ENCODE measurements around the gene BORCS6. TPM values are rescaled to one million over a fixed set of nuclear protein-coding genes. Genes with fewer than 3 reads are reported as not detected.
A peak's percentile ranks its signal among the peaks of the same experiment; 100 is the strongest.

The BORCS6 gene
- total and polyA plus RNA-seq, 2 of the 13 experiments (the other 11 are each of a cell fraction or from before 2014, with no cell fraction given): 2.0 to 5.1 TPM

GRCh38 chr17:8222630-8223355 is 32.8 kb upstream of the BORCS6 start (continued):
- TF ChIP-seq GPBP1L1 (CRISPR knock-in tag; IDR thresholded peaks at IDR 0.05): no peak
- peak; percentile 80 for TF ChIP-seq ZBED4 (CRISPR knock-in tag; IDR thresholded peaks at IDR 0.05; ENCODE audit: borderline replicate concordance)
- no peak for TF ChIP-seq ZNF326 (CRISPR knock-in tag; IDR thresholded peaks at IDR 0.05; ENCODE audit: borderline replicate concordance)
- no peak for TF ChIP-seq FOSL1 (CRISPR knock-in tag; IDR thresholded peaks at IDR 0.05; ENCODE audit: borderline replicate concordance)
- TF ChIP-seq ZNF251 (CRISPR knock-in tag; IDR thresholded peaks at IDR 0.05): 0 out of 2 replicates have a peak, but pooled peaks have one; percentile 62
- no peak for TF ChIP-seq TRIM22 (IDR thresholded peaks at IDR 0.05)
- 0 out of 2 replicates have a peak, but pooled peaks have one; percentile 24 for TF ChIP-seq SKIL (CRISPR knock-in tag; IDR thresholded peaks at IDR 0.05; ENCODE audit: borderline replicate concordance)
- no peak for TF ChIP-seq ZNF503 (CRISPR knock-in tag; IDR thresholded peaks at IDR 0.05)
- no peak for TF ChIP-seq NONO (IDR thresholded peaks at IDR 0.05)
- TF ChIP-seq NONO (CRISPR knock-in tag; conservative IDR thresholded peaks at IDR 0.05): 0 out of 2 replicates have a peak, but pooled peaks have one; percentile 46
- no peak for TF ChIP-seq NR3C1 (CRISPR knock-in tag; IDR thresholded peaks at IDR 0.05)
- TF ChIP-seq NR0B2 (CRISPR knock-in tag; IDR thresholded peaks at IDR 0.05): no peak
- no peak; the same call in 1 of the 2 replicates for TF ChIP-seq MED1 (CRISPR knock-in tag; IDR thresholded peaks at IDR 0.05)
- no peak for TF ChIP-seq DMTF1 (CRISPR knock-in tag; IDR thresholded peaks at IDR 0.05)

Data from HepG2 (cell line).